ENCODE results near the gene WIPI1. TPM values are rescaled to one million over a fixed set of nuclear protein-coding genes. Genes with fewer than 3 reads are reported as not detected.

WIPI1 gene
- total RNA-seq, 1 donor from 2014 or later = 252 TPM

GRCh38 chr17:68423251-68423650 lies 34.0 kb downstream of the WIPI1 start:
- Mint-ChIP-seq H3K9me3 (ENCODE audit: unreplicated experiment) (peaks cover 21% of the 10 kb centered on the region), H3K4me3 (ENCODE audit: unreplicated experiment) (no peak overlapping the region), H3K4me1 (ENCODE audit: low read depth, unreplicated experiment) (no peaks in the 10 kb centered on the region), H3K27ac (ENCODE audit: unreplicated experiment) (no peak overlapping the region), H3K36me3 (ENCODE audit: unreplicated experiment) (peaks cover 27% of the 10 kb centered on the region), H3K27me3 (ENCODE audit: unreplicated experiment) (peaks cover 14% of the 10 kb centered on the region)
- no peak for DNase-seq
- no peak for TF ChIP-seq CTCF (IDR thresholded peaks at IDR 0.05; ENCODE audit: partially characterized antibody, unreplicated experiment)

GRCh38 chr17:68422821-68423220 lies 34.5 kb downstream of the WIPI1 start:
- Mint-ChIP-seq H3K4me1 (ENCODE audit: low read depth, unreplicated experiment) (no peaks in the 10 kb centered on the region), H3K9me3 (ENCODE audit: unreplicated experiment) (peaks cover 25% of the 10 kb centered on the region), H3K27me3 (ENCODE audit: unreplicated experiment) (peaks cover 16% of the 10 kb centered on the region), H3K27ac (ENCODE audit: unreplicated experiment) (no peak overlapping the region), H3K4me3 (ENCODE audit: unreplicated experiment) (no peak overlapping the region), H3K36me3 (ENCODE audit: unreplicated experiment) (peaks cover 31% of the 10 kb centered on the region)
- no peak for TF ChIP-seq CTCF (IDR thresholded peaks at IDR 0.05; ENCODE audit: partially characterized antibody, unreplicated experiment)
- DNase-seq = no peak

GRCh38 chr17:68421486-68421885 lies 35.8 kb downstream of the WIPI1 start:
- Mint-ChIP-seq H3K36me3 (ENCODE audit: unreplicated experiment) (peaks cover 37% of the 10 kb centered on the region), H3K27ac (ENCODE audit: unreplicated experiment) (no peak overlapping the region), H3K4me1 (ENCODE audit: low read depth, unreplicated experiment) (no peaks in the 10 kb centered on the region), H3K9me3 (ENCODE audit: unreplicated experiment) (peaks cover 30% of the 10 kb centered on the region), H3K27me3 (ENCODE audit: unreplicated experiment) (peaks cover 17% of the 10 kb centered on the region), H3K4me3 (ENCODE audit: unreplicated experiment) (no peak overlapping the region)
- DNase-seq = no peak
- no peak for TF ChIP-seq CTCF (IDR thresholded peaks at IDR 0.05; ENCODE audit: partially characterized antibody, unreplicated experiment)

GRCh38 chr17:68420065-68420464 lies 37.2 kb downstream of the WIPI1 start:
- H3K4me3 Mint-ChIP-seq (ENCODE audit: unreplicated experiment) = no peak overlapping the region
- H3K9me3 Mint-ChIP-seq (ENCODE audit: unreplicated experiment) = peaks cover 40% of the 10 kb centered on the region
- H3K27me3 Mint-ChIP-seq (ENCODE audit: unreplicated experiment) = peaks cover 17% of the 10 kb centered on the region
- TF ChIP-seq CTCF (IDR thresholded peaks at IDR 0.05; ENCODE audit: partially characterized antibody, unreplicated experiment) = no peak
- H3K27ac Mint-ChIP-seq (ENCODE audit: unreplicated experiment) = no peak overlapping the region
- no peak for DNase-seq
- H3K36me3 Mint-ChIP-seq (ENCODE audit: unreplicated experiment) = peaks cover 50% of the 10 kb centered on the region
- H3K4me1 Mint-ChIP-seq (ENCODE audit: low read depth, unreplicated experiment) = no peaks in the 10 kb centered on the region

- peaks cover 17% of the 10 kb centered on the region for H3K27me3 Mint-ChIP-seq (ENCODE audit: unreplicated experiment)
- peaks cover 51% of the 10 kb centered on the region for H3K9me3 Mint-ChIP-seq (ENCODE audit: unreplicated experiment)
- no peak for DNase-seq
- TF ChIP-seq CTCF (IDR thresholded peaks at IDR 0.05; ENCODE audit: partially characterized antibody, unreplicated experiment) = no peak
- no peak overlapping the region for H3K4me3 Mint-ChIP-seq (ENCODE audit: unreplicated experiment)
- H3K4me1 Mint-ChIP-seq (ENCODE audit: low read depth, unreplicated experiment) = no peaks in the 10 kb centered on the region
- H3K36me3 Mint-ChIP-seq (ENCODE audit: unreplicated experiment) = peaks cover 61% of the 10 kb centered on the region
- H3K27ac Mint-ChIP-seq (ENCODE audit: unreplicated experiment) = no peak overlapping the region
These were observed 38.4 kb downstream of the WIPI1 start for GRCh38 chr17:68418876-68419275.
